HG02885 (cell line): ENCODE results near the gene PRR20G.

Source experiments
- ATAC-seq: cut with Tn5 transposase; IDR thresholded peaks from one replicate; pipeline ENCODE4 v1.9.1; 2021; ENCODE audit warnings: mild to moderate bottlenecking; ENCODE audit not compliant: unreplicated experiment, poor library complexity

PRR20G gene

GRCh38 chr3:127237835-127238234 lies 50.0 kb downstream of the PRR20G start:
- ATAC-seq, result no peak

GRCh38 chr3:127235706-127236105 lies 52.1 kb downstream of the PRR20G start:
- no peak for ATAC-seq

- ATAC-seq, result no peak
Measured at GRCh38 chr3:127234778-127235177, 53.1 kb downstream of the PRR20G start.
